ENCODE results near the gene MRPL42. TPM values are rescaled to one million over a fixed set of nuclear protein-coding genes. Genes with fewer than 3 reads are reported as not detected.

Gene MRPL42
- total RNA-seq, 2 experiments from 2014 or later, result 93.8 to 95.8 TPM

- Mint-ChIP-seq H3K9me3 (no peaks in the 10 kb centered on the region), H3K4me3 (no peak overlapping the region), H3K27me3 (ENCODE audit: low read depth) (no peaks in the 10 kb centered on the region), H3K27ac (no peak overlapping the region), H3K4me1 (ENCODE audit: low read depth) (peaks cover 17% of the 10 kb centered on the region), H3K36me3 (ENCODE audit: low read depth) (peaks cover 5% of the 10 kb centered on the region)
- intact Hi-C loops (cut with micrococcal nuclease), result no loop called here
- no peak for DNase-seq
- CTCF ChIA-PET, result no interaction called here
Measured at GRCh38 chr12:93509506-93509905, 42.2 kb downstream of the MRPL42 start.

GRCh38 chr12:93514853-93515252, 47.5 kb downstream of the MRPL42 start:
- H3K4me1 Mint-ChIP-seq (ENCODE audit: low read depth), result no peaks in the 10 kb centered on the region

GRCh38 chr12:93518725-93519124, 51.4 kb downstream of the MRPL42 start:
- no peak overlapping the region for H3K27ac Mint-ChIP-seq
- no peaks in the 10 kb centered on the region for H3K36me3 Mint-ChIP-seq (ENCODE audit: low read depth)
- CTCF ChIA-PET, result interaction anchor here (1.7 kb wide), 1 partner anchor 582 kb away, joined by 5 read pairs; no protein-coding TSS in a partner anchor
- DNase-seq, result no peak
- no peak overlapping the region for H3K4me3 Mint-ChIP-seq
- no peaks in the 10 kb centered on the region for H3K4me1 Mint-ChIP-seq (ENCODE audit: low read depth)
- no peaks in the 10 kb centered on the region for H3K9me3 Mint-ChIP-seq
- intact Hi-C loops (cut with micrococcal nuclease), result no loop called here
- H3K27me3 Mint-ChIP-seq (ENCODE audit: low read depth), result no peaks in the 10 kb centered on the region

More at GRCh38 chr12:93514853-93515252, 47.5 kb downstream of the MRPL42 start:
- no peak for DNase-seq
- CTCF ChIA-PET, result interaction anchor here (1.1 to 1.6 kb wide), 2 partner anchors 11 to 587 kb away, joined by 3 to 7 read pairs; no protein-coding TSS in a partner anchor
- Mint-ChIP-seq H3K36me3 (ENCODE audit: low read depth) (peaks cover 2% of the 10 kb centered on the region), H3K9me3 (no peaks in the 10 kb centered on the region), H3K27ac (no peak overlapping the region), H3K27me3 (ENCODE audit: low read depth) (no peaks in the 10 kb centered on the region), H3K4me3 (no peak overlapping the region)
- intact Hi-C loops (cut with micrococcal nuclease), result no loop called here

- CTCF ChIA-PET, result interaction anchor here (1.7 kb wide), 1 partner anchor 581 kb away, joined by 5 read pairs; no protein-coding TSS in a partner anchor
- Mint-ChIP-seq H3K27ac (no peak overlapping the region), H3K9me3 (no peaks in the 10 kb centered on the region), H3K36me3 (ENCODE audit: low read depth) (no peaks in the 10 kb centered on the region), H3K4me3 (no peak overlapping the region), H3K4me1 (ENCODE audit: low read depth) (peaks cover 2% of the 10 kb centered on the region), H3K27me3 (ENCODE audit: low read depth) (no peaks in the 10 kb centered on the region)
- DNase-seq, result no peak
- intact Hi-C loops (cut with micrococcal nuclease), result no loop called here
Measured at GRCh38 chr12:93519859-93520258, 52.5 kb downstream of the MRPL42 start.

GRCh38 chr12:93520454-93520853, 53.1 kb downstream of the MRPL42 start:
- intact Hi-C loops (cut with micrococcal nuclease), result no loop called here
- Mint-ChIP-seq H3K9me3 (no peaks in the 10 kb centered on the region), H3K4me1 (ENCODE audit: low read depth) (peaks cover 2% of the 10 kb centered on the region), H3K27me3 (ENCODE audit: low read depth) (no peaks in the 10 kb centered on the region), H3K36me3 (ENCODE audit: low read depth) (no peaks in the 10 kb centered on the region), H3K4me3 (no peak overlapping the region), H3K27ac (no peak overlapping the region)
- DNase-seq, result no peak
- CTCF ChIA-PET, result interaction anchor here (1.7 kb wide), 1 partner anchor 580 kb away, joined by 5 read pairs; no protein-coding TSS in a partner anchor

GRCh38 chr12:93521225-93522080, 54.1 kb downstream of the MRPL42 start:
- CTCF ChIA-PET, result interaction anchor here (0.8 to 1.2 kb wide), 2 partner anchors 15 to 19 kb away, joined by 3 to 4 read pairs; no protein-coding TSS in a partner anchor
- DNase-seq, result no peak
- Mint-ChIP-seq H3K4me1 (ENCODE audit: low read depth) (peaks cover 2% of the 10 kb centered on the region), H3K27ac (no peak overlapping the region), H3K27me3 (ENCODE audit: low read depth) (no peaks in the 10 kb centered on the region), H3K4me3 (no peak overlapping the region), H3K9me3 (no peaks in the 10 kb centered on the region), H3K36me3 (ENCODE audit: low read depth) (no peaks in the 10 kb centered on the region)
- intact Hi-C loops (cut with micrococcal nuclease), result no loop called here

GRCh38 chr12:93524386-93525133, 57.2 kb downstream of the MRPL42 start:
- Mint-ChIP-seq H3K4me3 (no peak overlapping the region), H3K27ac (no peak overlapping the region), H3K9me3 (no peaks in the 10 kb centered on the region), H3K4me1 (ENCODE audit: low read depth) (peaks cover 3% of the 10 kb centered on the region), H3K36me3 (ENCODE audit: low read depth) (no peaks in the 10 kb centered on the region), H3K27me3 (ENCODE audit: low read depth) (peaks cover 2% of the 10 kb centered on the region)
- no peak for DNase-seq
- CTCF ChIA-PET, result interaction anchor here (0.6 to 4.0 kb wide), 2 partner anchors 49 to 578 kb away, joined by 4 to 27 read pairs; no protein-coding TSS in a partner anchor
- intact Hi-C loops (cut with micrococcal nuclease), result loop anchor here (1.0 kb wide), 1 partner anchor 578 kb away; no protein-coding TSS in a partner anchor

- intact Hi-C loops (cut with micrococcal nuclease), result no loop called here
- peaks cover 2% of the 10 kb centered on the region for H3K27me3 Mint-ChIP-seq (ENCODE audit: low read depth)
- H3K4me1 Mint-ChIP-seq (ENCODE audit: low read depth), result peaks cover 15% of the 10 kb centered on the region
- H3K27ac Mint-ChIP-seq, result no peak overlapping the region
- H3K9me3 Mint-ChIP-seq, result no peaks in the 10 kb centered on the region
- DNase-seq, result no peak
- H3K4me3 Mint-ChIP-seq, result no peak overlapping the region
- CTCF ChIA-PET, result interaction anchor here (2.3 to 4.0 kb wide), 2 partner anchors 24 to 575 kb away, joined by 9 to 27 read pairs; no protein-coding TSS in a partner anchor
- no peaks in the 10 kb centered on the region for H3K36me3 Mint-ChIP-seq (ENCODE audit: low read depth)
Measured at GRCh38 chr12:93526786-93527428, 59.6 kb downstream of the MRPL42 start.

GRCh38 chr12:93530358-93530757, 63.0 kb downstream of the MRPL42 start:
- H3K27ac Mint-ChIP-seq, result no peak overlapping the region
- peaks cover 15% of the 10 kb centered on the region for H3K4me1 Mint-ChIP-seq (ENCODE audit: low read depth)

GRCh38 chr12:93533310-93533709, 66.0 kb downstream of the MRPL42 start:
- intact Hi-C loops (cut with micrococcal nuclease), result no loop called here
- no peak overlapping the region for H3K27ac Mint-ChIP-seq

More at GRCh38 chr12:93530358-93530757, 63.0 kb downstream of the MRPL42 start:
- CTCF ChIA-PET, result interaction anchor here (0.5 to 1.0 kb wide), 3 partner anchors 8 to 596 kb away, joined by 3 to 5 read pairs (median 5); no protein-coding TSS in a partner anchor
- Mint-ChIP-seq H3K36me3 (ENCODE audit: low read depth) (no peaks in the 10 kb centered on the region), H3K4me3 (no peak overlapping the region), H3K27me3 (ENCODE audit: low read depth) (peaks cover 2% of the 10 kb centered on the region), H3K9me3 (no peaks in the 10 kb centered on the region)
- peak; percentile 21 for DNase-seq
- intact Hi-C loops (cut with micrococcal nuclease), result no loop called here

GRCh38 chr12:93536111-93536765, 68.9 kb downstream of the MRPL42 start:
- Mint-ChIP-seq H3K4me3 (no peak overlapping the region), H3K9me3 (no peaks in the 10 kb centered on the region), H3K36me3 (ENCODE audit: low read depth) (no peaks in the 10 kb centered on the region), H3K4me1 (ENCODE audit: low read depth) (peaks cover 24% of the 10 kb centered on the region), H3K27ac (no peak overlapping the region), H3K27me3 (ENCODE audit: low read depth) (no peaks in the 10 kb centered on the region)
- intact Hi-C loops (cut with micrococcal nuclease), result no loop called here
- CTCF ChIA-PET, result interaction anchor here (0.5 to 1.8 kb wide), 6 partner anchors 14 to 566 kb away, joined by 3 to 6 read pairs (median 4); no protein-coding TSS in a partner anchor
- no peak for DNase-seq

More at GRCh38 chr12:93533310-93533709, 66.0 kb downstream of the MRPL42 start:
- no peak overlapping the region for H3K4me3 Mint-ChIP-seq
- CTCF ChIA-PET, result no interaction called here
- no peaks in the 10 kb centered on the region for H3K36me3 Mint-ChIP-seq (ENCODE audit: low read depth)
- H3K9me3 Mint-ChIP-seq, result no peaks in the 10 kb centered on the region
- H3K27me3 Mint-ChIP-seq (ENCODE audit: low read depth), result no peaks in the 10 kb centered on the region
- no peak for DNase-seq
- H3K4me1 Mint-ChIP-seq (ENCODE audit: low read depth), result peaks cover 27% of the 10 kb centered on the region

Data from activated naive CD4-positive, alpha-beta T cell treated with anti-CD3 and anti-CD28 coated beads for 36 hours (primary cell).